Effector CD4-positive, alpha-beta T cell (primary cell): ENCODE results near the gene OSGIN1.

Source experiments
- DNase-seq: peaks from one replicate; pipeline ENCODE4 v3.0.0-alpha.2; 2020

Gene OSGIN1

GRCh38 chr16:84007520-84007919, 54.5 kb downstream of the OSGIN1 start:
- DNase-seq, result no peak

- no peak for DNase-seq
Observed at GRCh38 chr16:84007965-84008364, 54.9 kb downstream of the OSGIN1 start.

GRCh38 chr16:84009282-84009681, 56.2 kb downstream of the OSGIN1 start:
- DNase-seq, result no peak

- DNase-seq, result peak; percentile 9
Observed at GRCh38 chr16:84013787-84014569, 60.9 kb downstream of the OSGIN1 start.

- DNase-seq, result no peak
Observed at GRCh38 chr16:84014570-84015327, 61.7 kb downstream of the OSGIN1 start.

- DNase-seq, result no peak
Observed at GRCh38 chr16:84015399-84015798, 62.4 kb downstream of the OSGIN1 start.
